CD4-positive, alpha-beta T cell treated with Interleukin-15 for 1 hour (primary cell): ENCODE measurements around the gene PYGB.
"Not testable (repeated sequence)": the region's sequence is repeated elsewhere in the genome, so short reads cannot be mapped to it uniquely, and the experiment has no call there.

Experiments used
- DNase-seq: peaks from one replicate; pipeline ENCODE4 v3.0.0-alpha.2; 2020

Gene PYGB

DNA sequence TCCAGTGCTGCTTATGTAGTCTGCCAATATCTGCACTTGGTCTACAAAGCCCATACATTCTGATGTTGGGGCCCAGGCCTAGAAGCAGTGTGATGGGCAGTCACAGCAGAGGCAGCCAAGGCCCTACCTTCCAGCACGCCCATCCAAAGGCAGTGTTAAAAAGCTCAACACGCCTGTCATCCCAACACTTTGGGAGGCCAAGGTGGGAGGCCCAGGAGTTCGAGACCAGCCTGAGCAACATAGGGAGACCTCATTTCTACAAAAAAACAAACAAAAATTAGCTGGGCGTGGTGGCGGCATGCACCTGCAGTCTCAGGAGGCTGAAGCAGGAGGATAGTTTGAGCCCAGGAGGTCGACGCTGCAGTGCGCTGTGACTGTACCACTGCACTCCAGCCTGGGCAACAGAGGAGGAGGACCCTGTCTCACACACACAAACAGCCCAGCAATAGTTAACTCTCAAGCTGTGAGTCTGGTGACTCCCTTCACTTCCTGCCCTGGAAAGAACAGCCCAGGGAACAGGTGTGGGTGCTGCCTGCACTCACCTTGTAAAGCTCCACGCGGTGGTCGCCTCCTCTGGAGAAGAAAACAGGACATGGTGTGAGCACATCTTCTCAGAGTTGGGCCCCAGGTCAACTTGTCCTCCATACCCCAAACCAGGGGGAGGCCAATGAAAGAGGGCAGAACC is 68.8 kb downstream of the PYGB start:
- DNase-seq: no peak

DNA sequence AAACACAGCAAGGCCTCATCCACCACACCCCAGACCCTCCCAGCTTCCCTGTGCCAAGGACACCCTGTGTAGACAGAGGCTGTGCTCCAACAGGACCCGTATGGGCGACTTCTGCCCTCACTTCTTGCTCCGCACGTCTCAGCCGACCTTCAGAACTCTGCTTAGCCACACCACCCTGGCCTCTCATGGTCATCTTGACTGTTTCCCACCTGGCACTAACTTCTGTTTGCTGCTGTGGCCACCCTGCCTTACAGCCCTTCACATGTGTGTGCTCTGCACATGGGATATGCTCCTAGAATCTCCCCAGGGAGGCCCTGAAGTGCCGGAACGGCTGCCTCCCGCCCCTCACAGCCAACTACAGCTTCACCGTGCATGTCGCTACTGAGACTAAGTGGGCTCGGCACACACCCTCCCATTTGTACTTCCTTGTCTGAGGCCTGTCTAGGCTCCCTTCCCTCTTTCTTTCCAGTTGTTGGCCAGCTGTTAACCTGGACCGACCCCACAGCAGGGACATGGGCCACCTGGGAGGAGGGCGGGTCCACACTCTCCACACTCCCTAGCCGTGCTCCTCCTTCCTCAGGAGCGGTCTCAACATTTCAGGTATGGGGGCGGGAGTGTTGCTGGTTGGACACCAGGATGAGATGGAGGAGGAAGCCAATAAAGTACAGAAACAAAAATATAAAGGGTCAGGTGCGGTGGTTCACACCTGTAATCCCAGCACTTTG is 69.6 kb downstream of the PYGB start:
- no peak for DNase-seq

GRCh38 chr20:25318471-25319240 is 70.8 kb downstream of the PYGB start:
- DNase-seq: peak; percentile 47

DNA sequence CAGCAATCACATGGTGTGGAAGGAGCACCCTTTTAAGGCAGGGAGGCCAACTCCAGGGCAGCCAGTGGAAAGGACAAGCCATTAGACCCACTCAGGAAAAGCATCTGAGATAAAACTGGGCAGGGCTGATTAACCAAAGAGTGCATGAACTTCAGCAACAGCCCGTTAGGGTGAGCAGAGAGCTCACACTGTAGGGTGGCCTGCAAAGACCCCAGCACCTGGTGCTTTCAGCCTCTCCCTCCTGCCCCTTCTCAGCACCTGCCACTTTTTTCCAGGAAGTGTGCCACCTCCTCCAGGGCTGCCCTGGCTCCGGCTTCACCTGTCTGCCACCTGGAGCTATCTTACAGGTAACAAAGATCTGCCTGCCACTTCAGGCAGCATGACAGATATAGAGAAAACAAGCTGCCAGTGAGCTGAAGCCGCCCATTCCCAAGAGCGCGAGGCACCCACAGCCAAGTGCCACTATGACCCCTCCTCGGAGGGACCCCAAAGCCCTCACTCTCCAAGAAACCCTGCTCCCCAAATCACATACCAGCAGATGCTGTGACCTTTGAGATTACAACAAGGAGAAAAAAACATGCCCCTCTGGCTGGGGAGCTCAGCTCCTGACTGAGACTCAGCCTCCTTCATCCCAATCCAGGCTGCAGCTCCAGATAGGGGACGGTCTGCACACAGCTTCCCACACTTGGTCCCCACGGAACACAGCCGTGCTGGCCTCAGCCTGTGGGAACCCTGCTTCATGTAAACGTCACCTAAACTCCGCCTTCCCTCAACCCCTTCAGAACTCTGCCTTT is 71.6 kb downstream of the PYGB start:
- no peak for DNase-seq

DNA sequence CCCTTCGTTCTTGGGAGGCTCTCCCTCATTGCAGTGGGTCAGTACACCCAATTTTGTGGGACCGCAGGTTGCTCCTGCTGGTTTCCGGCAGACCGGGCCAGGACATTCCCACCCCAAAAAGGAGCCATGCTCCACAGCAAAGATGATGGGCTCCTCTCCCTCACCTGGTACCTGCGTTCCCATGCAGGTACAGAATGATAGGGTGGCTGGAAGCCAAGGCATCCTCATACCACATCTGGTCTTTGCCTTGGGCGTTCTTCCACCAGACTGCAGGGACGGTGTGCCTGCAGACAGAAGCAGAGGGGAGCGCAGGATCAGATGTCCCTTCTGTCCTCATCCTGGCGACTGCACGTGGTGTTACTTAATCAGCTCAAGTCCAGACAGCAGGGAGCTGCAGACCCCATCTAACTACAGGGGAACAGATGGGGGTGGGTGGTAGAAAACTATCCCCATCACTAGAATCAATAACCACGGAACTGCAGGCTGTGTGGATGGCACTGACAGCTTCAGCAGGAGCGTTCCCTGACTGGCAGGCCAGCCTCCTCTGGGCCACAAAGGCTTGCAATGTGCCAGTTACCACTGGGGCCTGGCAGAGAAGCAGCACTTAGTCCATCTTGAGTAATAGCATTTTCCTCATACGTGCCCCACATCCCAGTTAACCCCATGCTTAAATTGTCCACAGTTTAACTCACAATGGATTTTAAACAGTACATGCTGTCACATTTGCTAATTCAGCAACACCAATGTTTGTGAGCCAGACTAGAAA is 72.3 kb downstream of the PYGB start:
- no peak for DNase-seq

GRCh38 chr20:25321262-25321831 is 73.5 kb downstream of the PYGB start:
- no peak for DNase-seq

DNA sequence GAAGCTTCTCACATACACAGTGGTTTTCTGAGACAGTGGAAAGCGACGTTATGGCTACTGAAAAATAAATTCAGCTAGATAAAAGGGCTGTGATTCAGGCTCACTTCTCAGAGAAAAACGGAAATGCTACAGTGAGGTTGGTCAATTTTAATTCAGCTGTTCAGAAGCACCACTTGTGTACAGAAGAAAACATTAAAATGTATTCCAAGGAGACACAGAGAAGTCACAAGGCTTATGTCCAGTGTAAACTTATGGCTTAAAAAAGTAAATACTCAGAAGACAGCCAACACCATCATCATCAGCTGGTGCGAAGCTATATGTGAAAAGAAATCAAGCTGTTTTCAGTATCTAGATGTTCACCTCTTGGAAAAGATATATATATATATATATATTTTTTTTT is 74.1 kb downstream of the PYGB start:
- no peak for DNase-seq

- DNase-seq: no peak
Measured at GRCh38 chr20:25323496-25324246, 75.8 kb downstream of the PYGB start.

- DNase-seq: peak; percentile 64
Measured at GRCh38 chr20:25324412-25324811, 76.5 kb downstream of the PYGB start.

DNA sequence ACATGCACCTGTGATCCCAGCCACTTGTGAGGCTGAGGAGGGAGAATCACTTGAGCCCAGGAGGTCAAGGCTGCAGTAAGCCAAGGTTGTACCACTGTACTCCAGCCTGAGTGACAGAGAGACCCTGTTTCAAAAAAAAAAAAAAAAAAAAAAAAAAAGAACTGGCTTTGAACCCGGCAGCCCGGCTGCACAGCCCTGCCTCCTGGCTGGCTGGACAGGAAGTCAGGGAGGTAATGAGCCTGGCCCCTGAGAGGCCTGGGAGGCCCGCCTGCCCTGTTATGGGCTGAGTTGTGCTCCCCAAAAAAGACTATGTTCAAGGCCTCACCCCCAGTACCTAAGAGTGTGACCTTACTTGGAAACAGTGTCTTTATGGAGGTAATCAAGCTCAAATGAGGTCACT is 77.2 kb downstream of the PYGB start:
- DNase-seq: no peak

- DNase-seq: no peak
Measured at GRCh38 chr20:25325997-25326396, 78.1 kb downstream of the PYGB start.

DNA sequence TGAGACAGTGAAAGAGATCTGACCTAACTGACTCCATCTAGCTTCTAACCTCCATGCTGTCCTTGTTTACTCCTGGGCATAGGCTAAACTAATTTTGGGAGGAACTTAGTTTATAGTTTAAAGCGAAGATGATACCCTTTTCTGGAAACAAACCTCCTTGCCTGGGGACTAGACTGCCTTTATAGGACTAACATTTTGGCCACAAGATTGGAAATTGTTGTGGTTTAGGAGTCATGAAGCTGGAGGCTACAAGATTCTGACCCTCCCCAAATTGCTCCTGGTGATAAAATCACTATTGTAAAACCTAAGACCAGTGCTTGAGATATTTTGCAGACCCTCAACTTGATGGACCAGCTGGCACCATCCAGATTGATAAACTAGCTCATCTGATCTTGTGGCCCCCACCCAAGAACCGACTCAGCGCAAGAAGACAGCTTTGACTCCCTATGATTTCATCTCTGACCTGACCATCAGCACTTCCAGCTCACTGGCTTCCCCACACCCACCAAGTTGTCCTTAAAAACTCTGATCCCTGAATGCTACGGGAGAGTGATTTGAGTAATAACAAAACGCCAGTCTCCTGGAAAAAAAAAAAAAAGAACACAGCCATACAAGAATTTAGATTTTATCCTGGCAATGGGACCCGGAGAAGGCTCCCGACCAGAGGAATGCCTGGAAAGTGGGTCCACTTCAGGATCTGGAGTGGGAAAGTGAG is 79.8 kb downstream of the PYGB start:
- DNase-seq: no peak

DNA sequence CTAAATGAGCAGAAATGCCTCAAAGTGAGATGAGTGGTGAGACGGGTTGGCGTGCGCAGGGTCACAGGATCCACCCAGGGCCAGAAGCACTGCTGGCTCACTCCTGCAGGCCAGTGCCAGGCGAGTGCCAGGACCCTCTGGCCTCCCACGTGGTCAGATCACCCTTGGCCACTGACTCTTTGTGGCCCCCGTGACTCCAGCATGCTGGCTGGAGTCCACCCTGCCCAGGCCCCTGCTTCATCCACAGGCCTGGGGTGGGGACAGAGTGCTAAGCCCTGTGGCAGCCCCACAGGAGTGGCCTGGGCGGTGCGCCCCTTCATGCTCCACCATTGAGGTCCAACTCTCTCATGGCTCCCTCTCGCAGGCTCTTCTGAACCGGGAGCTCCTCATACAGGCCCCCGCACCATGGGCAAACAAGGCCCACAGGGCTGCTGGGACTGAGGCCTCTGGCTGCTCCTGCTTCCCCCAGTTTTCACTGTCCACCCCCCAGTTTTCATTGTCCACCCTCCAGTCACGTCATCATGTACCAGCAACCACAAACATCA is 81.1 kb downstream of the PYGB start:
- no peak for DNase-seq

DNA sequence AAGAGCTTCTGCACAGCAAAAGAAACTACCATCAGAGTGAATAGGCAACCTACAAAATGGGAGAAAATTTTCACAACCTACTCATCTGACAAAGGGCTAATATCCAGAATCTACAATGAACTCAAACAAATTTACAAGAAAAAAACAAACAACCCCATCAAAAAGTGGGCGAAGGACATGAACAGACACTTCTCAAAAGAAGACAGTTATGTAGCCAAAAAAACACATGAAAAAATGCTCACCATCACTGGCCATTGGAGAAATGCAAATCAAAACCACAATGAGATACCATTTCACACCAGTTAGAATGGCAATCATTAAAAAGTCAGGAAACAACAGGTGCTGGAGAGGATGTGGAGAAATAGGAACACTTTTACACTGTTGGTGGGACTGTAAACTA is 87.1 kb downstream of the PYGB start:
- not testable (repeated sequence) for DNase-seq

DNA sequence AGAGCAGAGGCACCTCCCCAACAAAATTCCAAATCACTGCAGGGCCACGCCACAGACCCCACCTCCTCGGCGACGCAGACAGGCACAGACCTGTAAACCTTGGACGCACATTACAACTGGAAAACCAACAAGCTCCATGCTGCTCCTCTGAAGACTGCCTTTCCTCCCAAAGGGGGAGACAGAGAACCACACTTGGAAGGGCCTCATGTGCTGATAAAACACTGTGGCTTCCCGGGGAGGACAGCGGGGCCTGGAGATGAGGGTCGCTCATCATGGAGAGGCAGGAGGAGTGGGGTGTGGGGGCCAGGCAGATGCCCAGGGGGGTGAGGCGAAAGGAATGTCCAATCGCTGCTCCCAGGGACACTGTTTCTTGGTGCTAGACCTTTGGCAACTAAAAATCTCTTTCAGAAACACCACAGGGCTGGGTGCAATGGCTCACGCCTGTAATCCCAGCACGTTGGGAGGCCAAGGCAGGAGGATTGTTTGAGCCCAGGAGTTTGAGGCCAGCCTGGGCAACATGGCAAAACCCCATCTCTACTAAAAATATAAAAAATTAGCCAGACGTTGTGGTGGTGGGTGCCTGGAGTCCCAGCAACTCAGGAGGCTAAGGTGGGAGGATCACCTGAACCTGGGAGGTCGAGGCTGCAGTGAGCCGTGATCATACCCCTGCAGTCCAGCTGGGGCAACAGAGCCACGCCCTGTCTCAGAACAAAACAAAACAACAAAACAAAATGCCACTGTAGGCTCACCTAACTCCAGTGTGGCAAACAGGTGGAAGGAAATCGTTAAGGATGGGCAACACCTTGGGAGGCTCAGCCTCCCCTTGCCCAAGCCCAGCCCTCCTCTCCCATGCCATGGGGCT is 88.9 kb downstream of the PYGB start:
- DNase-seq: no peak

- DNase-seq: no peak
Measured at GRCh38 chr20:25338112-25339023, 90.5 kb downstream of the PYGB start.

- no peak for DNase-seq
Measured at GRCh38 chr20:25339608-25340007, 91.7 kb downstream of the PYGB start.

DNA sequence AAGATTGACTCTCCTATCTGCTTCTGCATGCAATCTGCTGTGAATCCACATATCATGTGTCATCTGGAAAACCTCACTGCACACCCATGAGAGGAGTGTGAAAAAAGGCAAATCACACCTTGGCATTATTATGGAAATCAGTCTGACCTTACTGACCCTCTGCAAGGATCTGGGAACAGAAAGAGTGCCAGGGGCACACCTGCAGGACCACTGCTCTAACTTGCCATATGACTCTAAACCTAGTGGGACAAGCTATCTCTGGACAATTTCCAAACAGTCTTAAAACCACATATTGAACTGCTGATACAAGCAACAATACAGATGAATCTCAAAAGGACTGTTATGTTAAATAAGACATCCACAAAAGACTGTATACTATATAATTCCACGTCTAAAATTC is 92.5 kb downstream of the PYGB start:
- DNase-seq: no peak
